SH-SY5Y (cell line): ENCODE results near the gene ABHD4.

Source experiments
- GATA2 ChIP-seq: IDR thresholded peaks from 2 replicates; pipeline ENCODE4 v1.6.1; 2011; ENCODE audit warnings: mild to moderate bottlenecking, low read depth, low read length
- GATA3 ChIP-seq: IDR thresholded peaks from 2 replicates; pipeline ENCODE4 v1.6.1; 2011; ENCODE audit warnings: low read depth, mild to moderate bottlenecking, low read length, moderate library complexity

- no peak for TF ChIP-seq GATA3
- no peak for TF ChIP-seq GATA2
Observed at GRCh38 chr14:22607291-22607690, 9.2 kb downstream of the ABHD4 start.
